Loucy (cell line): ENCODE measurements around the gene RAB5IF.

Source experiments
- H2AFZ ChIP-seq: fragments of 200-600 bp; sonication (generic); 2 replicates; pipeline ENCODE4 v1.6.0; 2016; ENCODE audit warnings: antibody characterized with exemption, mild to moderate bottlenecking, low read length, moderate library complexity
- H3F3A ChIP-seq: fragments of 200-600 bp; 2 replicates; pipeline ENCODE4 v1.6.0; 2016; ENCODE audit warnings: antibody characterized with exemption, low read depth, mild to moderate bottlenecking
- H3K27me3 ChIP-seq: fragments of 200-600 bp; sonication (generic); 2 replicates; pipeline ENCODE4 v1.6.1; 2014; ENCODE audit warnings: low read length, mild to moderate bottlenecking; ENCODE audit not compliant: insufficient read depth, poor library complexity, severe bottlenecking
- H3K36me3 ChIP-seq: fragments of 200-600 bp; sonication (generic); 2 replicates; pipeline ENCODE4 v1.6.1; 2016; ENCODE audit warnings: low read length; ENCODE audit not compliant: insufficient read depth
- H3K4me1 ChIP-seq: fragments of 200-600 bp; sonication (generic); 2 replicates; pipeline ENCODE4 v1.5.1; 2014; ENCODE audit warnings: low read length, mild to moderate bottlenecking; ENCODE audit not compliant: insufficient read depth, poor library complexity, severe bottlenecking
- H3K4me2 ChIP-seq: fragments of 200-600 bp; sonication (generic); 2 replicates; pipeline ENCODE4 v1.6.0; 2014; ENCODE audit warnings: antibody characterized with exemption, low read length, low read depth, mild to moderate bottlenecking; ENCODE audit not compliant: poor library complexity, severe bottlenecking
- H3K4me3 ChIP-seq: fragments of 200-600 bp; sonication (generic); 2 replicates; pipeline ENCODE4 v1.5.1; 2014; ENCODE audit warnings: low read length, mild to moderate bottlenecking, mixed read lengths; ENCODE audit not compliant: poor library complexity, severe bottlenecking
- H3K79me2 ChIP-seq: fragments of 200-600 bp; sonication (generic); 2 replicates; pipeline ENCODE4 v1.6.1; 2014; ENCODE audit warnings: low read length; ENCODE audit not compliant: insufficient read depth
- H3K9ac ChIP-seq: fragments of 200-600 bp; sonication (generic); 2 replicates; pipeline ENCODE4 v1.6.0; 2014; ENCODE audit warnings: mild to moderate bottlenecking, low read depth, low read length, moderate library complexity; ENCODE audit not compliant: poor library complexity, severe bottlenecking
- H3K9me2 ChIP-seq: fragments of 200-600 bp; sonication (generic); replicated peaks from 2 replicates; pipeline ENCODE4 v1.6.1; 2016; ENCODE audit warnings: low read depth, low read length, mixed read lengths
- H3K9me3 ChIP-seq: fragments of 200-600 bp; sonication (generic); 2 replicates; pipeline ENCODE4 v1.6.1; 2014; ENCODE audit warnings: mild to moderate bottlenecking, antibody characterized with exemption, low read length, low read depth; ENCODE audit not compliant: insufficient read depth
- H4K20me1 ChIP-seq: fragments of 200-600 bp; sonication (generic); 2 replicates; pipeline ENCODE4 v1.6.0; 2014; ENCODE audit warnings: antibody characterized with exemption, low read length, mild to moderate bottlenecking; ENCODE audit not compliant: insufficient read depth, poor library complexity, severe bottlenecking
- EZH2phosphoT487 ChIP-seq: fragments of 200-600 bp; IDR thresholded peaks from 2 replicates; pipeline ENCODE4 v1.6.1; 2018; ENCODE audit warnings: antibody characterized with exemption, mild to moderate bottlenecking, moderate library complexity, borderline replicate concordance
- TF ChIP-seq, protein P1 (sequence below): fragments of 200-600 bp; sonication (generic); conservative IDR thresholded peaks from 2 replicates; pipeline ENCODE4 v1.5.1; 2014; ENCODE audit warnings: mild to moderate bottlenecking, antibody characterized with exemption, low read length

Gene RAB5IF

GRCh38 chr20:36574366-36575135 is 31.0 kb upstream of the RAB5IF start:
- TF ChIP-seq, protein P1, sequence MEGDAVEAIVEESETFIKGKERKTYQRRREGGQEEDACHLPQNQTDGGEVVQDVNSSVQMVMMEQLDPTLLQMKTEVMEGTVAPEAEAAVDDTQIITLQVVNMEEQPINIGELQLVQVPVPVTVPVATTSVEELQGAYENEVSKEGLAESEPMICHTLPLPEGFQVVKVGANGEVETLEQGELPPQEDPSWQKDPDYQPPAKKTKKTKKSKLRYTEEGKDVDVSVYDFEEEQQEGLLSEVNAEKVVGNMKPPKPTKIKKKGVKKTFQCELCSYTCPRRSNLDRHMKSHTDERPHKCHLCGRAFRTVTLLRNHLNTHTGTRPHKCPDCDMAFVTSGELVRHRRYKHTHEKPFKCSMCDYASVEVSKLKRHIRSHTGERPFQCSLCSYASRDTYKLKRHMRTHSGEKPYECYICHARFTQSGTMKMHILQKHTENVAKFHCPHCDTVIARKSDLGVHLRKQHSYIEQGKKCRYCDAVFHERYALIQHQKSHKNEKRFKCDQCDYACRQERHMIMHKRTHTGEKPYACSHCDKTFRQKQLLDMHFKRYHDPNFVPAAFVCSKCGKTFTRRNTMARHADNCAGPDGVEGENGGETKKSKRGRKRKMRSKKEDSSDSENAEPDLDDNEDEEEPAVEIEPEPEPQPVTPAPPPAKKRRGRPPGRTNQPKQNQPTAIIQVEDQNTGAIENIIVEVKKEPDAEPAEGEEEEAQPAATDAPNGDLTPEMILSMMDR: no peak
- no peak for TF ChIP-seq EZH2phosphoT487
- H3K79me2 ChIP-seq: peaks cover 54% of the 10 kb centered on the region
- H3F3A ChIP-seq: peaks cover 18% of the 10 kb centered on the region
- H3K36me3 ChIP-seq: peaks cover 13% of the 10 kb centered on the region; the same call in 1 of the 2 replicates
- H3K9me3 ChIP-seq: no peaks in the 10 kb centered on the region
- peak overlapping the region; percentile 100 for H3K9ac ChIP-seq
- H2AFZ ChIP-seq: peak overlapping the region; percentile 81
- no peaks in the 10 kb centered on the region for H3K9me2 ChIP-seq
- peak overlapping the region; percentile 99 for H3K4me3 ChIP-seq
- H3K4me1 ChIP-seq: peaks cover 41% of the 10 kb centered on the region
- peaks cover 34% of the 10 kb centered on the region for H4K20me1 ChIP-seq
- H3K4me2 ChIP-seq: peak overlapping the region; percentile 89
- H3K27me3 ChIP-seq: peaks cover 6% of the 10 kb centered on the region

GRCh38 chr20:36576081-36576445 is 29.5 kb upstream of the RAB5IF start:
- peak overlapping the region; percentile 89 for H3K4me2 ChIP-seq

GRCh38 chr20:36578356-36579041 is 27.1 kb upstream of the RAB5IF start:
- peaks cover 29% of the 10 kb centered on the region for H3K4me1 ChIP-seq
- peak overlapping the region; percentile 11 for H3K4me2 ChIP-seq
- H3K4me3 ChIP-seq: no peak overlapping the region
- H3F3A ChIP-seq: no peaks in the 10 kb centered on the region
- H3K9me3 ChIP-seq: no peaks in the 10 kb centered on the region
- no peaks in the 10 kb centered on the region for H3K9me2 ChIP-seq
- no peak overlapping the region for H3K9ac ChIP-seq
- peaks cover 6% of the 10 kb centered on the region for H3K27me3 ChIP-seq
- peaks cover 57% of the 10 kb centered on the region for H3K79me2 ChIP-seq
- peaks cover 47% of the 10 kb centered on the region; the same call in 1 of the 2 replicates for H3K36me3 ChIP-seq
- peaks cover 38% of the 10 kb centered on the region for H4K20me1 ChIP-seq
- H2AFZ ChIP-seq: no peak overlapping the region
- no peak for TF ChIP-seq EZH2phosphoT487
- TF ChIP-seq, protein P1: no peak

More at GRCh38 chr20:36576081-36576445, 29.5 kb upstream of the RAB5IF start:
- peak overlapping the region; percentile 99 for H3K4me3 ChIP-seq
- H3K4me1 ChIP-seq: peaks cover 41% of the 10 kb centered on the region
- H3K79me2 ChIP-seq: peaks cover 57% of the 10 kb centered on the region
- H3K9me2 ChIP-seq: no peaks in the 10 kb centered on the region
- no peaks in the 10 kb centered on the region for H3K9me3 ChIP-seq
- no peak overlapping the region for H3K9ac ChIP-seq
- peaks cover 6% of the 10 kb centered on the region for H3K27me3 ChIP-seq
- no peak overlapping the region for H2AFZ ChIP-seq
- H3F3A ChIP-seq: peaks cover 18% of the 10 kb centered on the region
- no peak for TF ChIP-seq EZH2phosphoT487
- TF ChIP-seq, protein P1: no peak
- H3K36me3 ChIP-seq: peaks cover 26% of the 10 kb centered on the region; the same call in 1 of the 2 replicates
- peaks cover 38% of the 10 kb centered on the region for H4K20me1 ChIP-seq
